DOHH2 (cell line): Measurements from ENCODE around the gene IER5.
A peak's percentile ranks its signal among the peaks of the same experiment; 100 is the strongest.

ENCODE experiments used
- H3F3A ChIP-seq: fragments of 200-600 bp; sonication (generic), shearing (Covaris generic); 2 replicates; pipeline ENCODE4 v1.6.0; 2016; ENCODE audit warnings: antibody characterized with exemption, mild to moderate bottlenecking; ENCODE audit not compliant: control insufficient read depth, insufficient read depth
- H3K27ac ChIP-seq: fragments of 200-600 bp; sonication (generic); 2 replicates; pipeline ENCODE4 v1.5.1; 2014; ENCODE audit warnings: low read depth, mild to moderate bottlenecking, low read length, moderate library complexity
- H3K27me3 ChIP-seq: fragments of 200-600 bp; sonication (generic); 2 replicates; pipeline ENCODE4 v1.6.1; 2014; ENCODE audit warnings: mild to moderate bottlenecking, low read length, mixed read lengths; ENCODE audit not compliant: control insufficient read depth
- H3K36me3 ChIP-seq: fragments of 200-600 bp; sonication (generic); 2 replicates; pipeline ENCODE4 v1.6.1; 2014; ENCODE audit warnings: mild to moderate bottlenecking, low read length, moderate library complexity, mixed read lengths; ENCODE audit not compliant: control insufficient read depth
- H3K4me1 ChIP-seq: fragments of 200-600 bp; sonication (generic); 2 replicates; pipeline ENCODE4 v1.6.1; 2014; ENCODE audit warnings: mild to moderate bottlenecking, low read length, mixed read lengths; ENCODE audit not compliant: control insufficient read depth
- H3K4me2 ChIP-seq: fragments of 200-600 bp; sonication (generic); 2 replicates; pipeline ENCODE4 v1.6.0; 2014; ENCODE audit warnings: mild to moderate bottlenecking, low read length, moderate library complexity
- H3K4me3 ChIP-seq: fragments of 200-600 bp; sonication (generic); 2 replicates; pipeline ENCODE4 v1.5.1; 2014; ENCODE audit warnings: mild to moderate bottlenecking, low read length, mixed read lengths
- H3K79me2 ChIP-seq: fragments of 200-600 bp; sonication (generic); 2 replicates; pipeline ENCODE4 v1.6.1; 2014; ENCODE audit warnings: mild to moderate bottlenecking, low read length, mixed read lengths; ENCODE audit not compliant: control insufficient read depth
- H3K9me2 ChIP-seq: fragments of 200-600 bp; sonication (generic); replicated peaks from 2 replicates; pipeline ENCODE4 v1.6.1; 2014; ENCODE audit warnings: mild to moderate bottlenecking, low read length, mixed read lengths; ENCODE audit not compliant: control insufficient read depth
- H3K9me3 ChIP-seq: fragments of 200-600 bp; sonication (generic); 2 replicates; pipeline ENCODE4 v1.6.1; 2014; ENCODE audit warnings: antibody characterized with exemption, low read length, mixed read lengths; ENCODE audit not compliant: control insufficient read depth, insufficient read depth
- H4K20me1 ChIP-seq: fragments of 200-600 bp; sonication (generic); 2 replicates; pipeline ENCODE4 v1.6.0; 2014; ENCODE audit warnings: low read depth, mild to moderate bottlenecking, antibody characterized with exemption, low read length, moderate library complexity; ENCODE audit not compliant: control insufficient read depth, insufficient read depth
- CTCF ChIP-seq: fragments of 200-600 bp; sonication (generic); IDR thresholded peaks from one replicate; pipeline ENCODE4 v1.5.1; 2014; ENCODE audit warnings: antibody characterized with exemption, mild to moderate bottlenecking, low read depth, low read length; ENCODE audit not compliant: poor library complexity, severe bottlenecking
- EZH2phosphoT487 ChIP-seq: fragments of 200-600 bp; sonication (generic); IDR thresholded peaks from 2 replicates; pipeline ENCODE4 v1.6.1; 2017; ENCODE audit warnings: borderline replicate concordance, mild to moderate bottlenecking, antibody characterized with exemption, low read length, moderate library complexity, mixed read lengths

Gene IER5

GRCh38 chr1:181100015-181100905, 11.8 kb downstream of the IER5 start:
- Histone ChIP-seq H3K36me3 (no peaks in the 10 kb centered on the region), H3K4me2 (peak overlapping the region; percentile 34), H3F3A (no peaks in the 10 kb centered on the region), H3K27ac (no peak overlapping the region), H3K27me3 (peaks cover 8% of the 10 kb centered on the region; the same call in 1 of the 2 replicates), H3K9me3 (no peaks in the 10 kb centered on the region), H4K20me1 (no peaks in the 10 kb centered on the region), H3K79me2 (no peaks in the 10 kb centered on the region), H3K9me2 (no peaks in the 10 kb centered on the region), H3K4me1 (peaks cover 28% of the 10 kb centered on the region), H3K4me3 (peak overlapping the region; percentile 0; the same call in 1 of the 2 replicates)
- TF ChIP-seq CTCF (no peak), EZH2phosphoT487 (no peak)

GRCh38 chr1:181100934-181101333, 12.4 kb downstream of the IER5 start:
- H3K27me3 ChIP-seq: peaks cover 12% of the 10 kb centered on the region
- peaks cover 33% of the 10 kb centered on the region for H3K4me1 ChIP-seq
- no peak overlapping the region for H3K27ac ChIP-seq
- no peaks in the 10 kb centered on the region for H3K9me2 ChIP-seq
- no peaks in the 10 kb centered on the region for H3K9me3 ChIP-seq
- no peak overlapping the region for H3K4me3 ChIP-seq
- H3K4me2 ChIP-seq: no peak overlapping the region
- H3K36me3 ChIP-seq: no peaks in the 10 kb centered on the region
- TF ChIP-seq CTCF: no peak
- TF ChIP-seq EZH2phosphoT487: no peak
- no peaks in the 10 kb centered on the region for H4K20me1 ChIP-seq
- H3F3A ChIP-seq: no peaks in the 10 kb centered on the region
- H3K79me2 ChIP-seq: no peaks in the 10 kb centered on the region

- no peaks in the 10 kb centered on the region for H3K9me3 ChIP-seq
- H3K36me3 ChIP-seq: no peaks in the 10 kb centered on the region
- H3K4me3 ChIP-seq: no peak overlapping the region
- H4K20me1 ChIP-seq: no peaks in the 10 kb centered on the region
- H3K27ac ChIP-seq: no peak overlapping the region
- no peak overlapping the region for H3K4me2 ChIP-seq
- H3K4me1 ChIP-seq: peaks cover 39% of the 10 kb centered on the region
- H3F3A ChIP-seq: no peaks in the 10 kb centered on the region
- TF ChIP-seq EZH2phosphoT487: no peak
- TF ChIP-seq CTCF: no peak
- H3K27me3 ChIP-seq: peaks cover 20% of the 10 kb centered on the region
- no peaks in the 10 kb centered on the region for H3K9me2 ChIP-seq
- H3K79me2 ChIP-seq: no peaks in the 10 kb centered on the region
Observed at GRCh38 chr1:181101581-181102226, 13.2 kb downstream of the IER5 start.
